RPMI8226 (cell line): ENCODE results near the gene SMC6.

ENCODE experiments used
- DNase-seq: peaks from one replicate; pipeline ENCODE4 v3.0.0-alpha.2; 2015

The SMC6 gene

GRCh38 chr2:17763641-17764333 lies 10.2 kb upstream of the SMC6 start:
- no peak for DNase-seq

- DNase-seq, result no peak
These were observed 8.8 kb upstream of the SMC6 start for GRCh38 chr2:17762451-17762850.

DNA sequence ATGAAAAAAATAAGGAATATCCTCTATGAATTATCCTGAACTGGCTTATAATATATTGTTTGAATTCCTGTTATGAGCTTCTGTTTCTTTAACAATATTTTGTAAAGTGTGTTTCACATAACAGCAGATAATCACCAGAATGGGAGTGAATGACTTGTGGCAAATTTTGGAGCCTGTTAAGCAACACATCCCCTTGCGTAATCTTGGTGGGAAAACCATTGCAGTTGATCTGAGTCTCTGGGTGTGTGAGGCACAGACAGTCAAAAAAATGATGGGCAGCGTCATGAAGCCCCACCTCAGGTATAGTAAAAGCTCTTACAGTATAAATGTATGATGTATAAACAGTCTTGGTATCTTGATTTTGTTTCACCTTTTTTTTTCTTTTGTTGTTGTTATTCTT lies 6.2 kb upstream of the SMC6 start:
- DNase-seq, result no peak

DNA sequence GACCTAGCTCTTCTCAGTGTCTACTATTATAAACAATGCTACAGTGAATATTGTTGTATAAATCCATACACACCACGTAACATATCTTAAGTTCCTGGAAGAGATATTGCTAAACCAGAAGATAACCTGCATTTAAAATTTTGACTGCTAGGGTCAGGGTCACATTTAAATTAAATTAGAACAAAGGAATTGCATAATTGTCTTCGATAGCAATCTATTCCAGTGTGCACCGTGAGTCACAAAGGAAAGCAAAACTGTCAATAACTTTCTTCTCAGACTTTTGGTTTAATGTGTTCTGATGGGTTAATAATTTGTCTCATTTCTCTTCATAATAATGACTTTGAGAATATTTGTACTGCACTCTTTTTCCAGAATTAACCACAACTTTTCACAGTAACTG lies 4.5 kb upstream of the SMC6 start:
- no peak for DNase-seq

- no peak for DNase-seq
These were observed 3.7 kb upstream of the SMC6 start for GRCh38 chr2:17757321-17757720.

GRCh38 chr2:17756668-17757067 lies 3.1 kb upstream of the SMC6 start:
- no peak for DNase-seq

DNA sequence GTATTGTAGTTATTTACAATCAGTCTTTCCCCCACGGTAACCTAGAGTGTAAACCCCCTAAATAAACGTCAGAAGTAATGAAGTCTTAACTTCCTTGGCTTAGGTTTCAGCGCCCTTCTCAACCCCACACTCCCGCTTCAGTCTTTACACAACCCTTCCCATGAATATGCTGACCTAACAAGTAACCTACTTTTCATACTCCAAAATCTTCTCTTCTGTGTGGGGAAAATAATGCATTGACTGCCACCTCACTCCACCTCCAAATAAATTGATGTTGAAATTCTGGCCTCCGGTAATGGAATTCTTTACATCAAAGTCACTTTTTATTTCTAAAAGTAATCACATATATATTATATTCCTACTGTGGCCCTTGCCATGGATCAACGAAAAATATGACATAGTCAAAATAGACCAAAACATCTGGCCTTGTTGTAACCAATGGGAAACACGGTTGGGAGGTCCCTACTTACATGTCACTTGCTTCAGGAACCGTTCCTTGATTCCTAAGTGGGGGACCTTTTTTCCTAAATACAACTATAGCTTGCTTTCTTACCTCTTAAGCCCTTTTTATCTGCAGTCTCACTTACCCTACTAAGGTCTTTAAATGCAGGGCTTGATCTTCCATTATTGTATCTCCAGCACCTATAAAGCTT lies 1.3 kb upstream of the SMC6 start:
- DNase-seq, result peak; percentile 40

- peak; percentile 71 for DNase-seq
These were observed 463 bp downstream of the SMC6 start for GRCh38 chr2:17752892-17753802.

- peak; percentile 29 for DNase-seq
These were observed 1.4 kb downstream of the SMC6 start for GRCh38 chr2:17752246-17752645.

- DNase-seq, result no peak
These were observed 3.7 kb downstream of the SMC6 start for GRCh38 chr2:17749753-17750438.

DNA sequence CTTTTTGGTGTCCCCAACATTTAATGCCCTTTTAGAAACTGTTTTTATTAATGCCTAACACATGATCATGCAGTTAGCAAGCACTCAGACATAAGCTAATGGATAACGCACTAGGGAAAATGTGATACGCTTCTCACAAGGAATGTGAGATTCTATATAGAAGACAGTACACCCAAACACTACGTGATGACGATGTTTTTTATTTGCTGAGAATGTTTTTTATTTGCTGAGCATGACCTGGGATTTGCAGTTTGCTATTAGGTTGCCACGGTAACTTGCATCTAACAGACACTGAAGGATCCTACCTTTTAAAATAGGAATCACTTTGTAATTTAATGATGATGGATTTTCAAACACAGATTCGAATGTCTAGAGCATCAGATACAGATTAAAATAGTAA lies 4.9 kb downstream of the SMC6 start:
- no peak for DNase-seq

- DNase-seq, result no peak
These were observed 5.7 kb downstream of the SMC6 start for GRCh38 chr2:17747684-17748452.

- DNase-seq, result no peak
These were observed 13.4 kb downstream of the SMC6 start for GRCh38 chr2:17740203-17740602.

GRCh38 chr2:17736989-17737388 lies 16.6 kb downstream of the SMC6 start:
- no peak for DNase-seq

DNA sequence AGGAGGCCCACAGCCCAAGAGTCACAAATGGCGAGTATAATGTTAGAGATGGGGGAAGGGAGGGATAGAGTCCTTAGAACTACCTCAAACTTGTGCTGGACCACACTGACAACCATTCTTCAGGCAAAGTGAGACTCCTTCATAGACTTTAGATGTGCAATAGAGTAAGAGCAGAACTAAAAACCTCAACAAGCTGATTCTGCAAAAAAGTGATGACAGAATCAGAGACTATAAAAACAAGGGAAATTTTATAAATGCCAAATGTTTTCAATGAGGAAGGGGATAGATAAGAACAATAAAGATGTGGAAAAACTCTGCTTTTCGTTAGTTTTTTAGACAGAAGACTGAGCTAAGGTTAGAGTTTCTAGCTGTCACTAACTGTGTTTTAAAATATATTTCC lies 17.7 kb downstream of the SMC6 start:
- DNase-seq, result no peak

- DNase-seq, result no peak
These were observed 20.0 kb downstream of the SMC6 start for GRCh38 chr2:17733599-17733998.

- DNase-seq, result no peak
These were observed 23.7 kb downstream of the SMC6 start for GRCh38 chr2:17729880-17730279.

GRCh38 chr2:17728210-17728609 lies 25.4 kb downstream of the SMC6 start:
- DNase-seq, result no peak

GRCh38 chr2:17719562-17720371 lies 33.8 kb downstream of the SMC6 start:
- DNase-seq, result peak; percentile 12

- no peak for DNase-seq
These were observed 34.9 kb downstream of the SMC6 start for GRCh38 chr2:17718689-17719088.

DNA sequence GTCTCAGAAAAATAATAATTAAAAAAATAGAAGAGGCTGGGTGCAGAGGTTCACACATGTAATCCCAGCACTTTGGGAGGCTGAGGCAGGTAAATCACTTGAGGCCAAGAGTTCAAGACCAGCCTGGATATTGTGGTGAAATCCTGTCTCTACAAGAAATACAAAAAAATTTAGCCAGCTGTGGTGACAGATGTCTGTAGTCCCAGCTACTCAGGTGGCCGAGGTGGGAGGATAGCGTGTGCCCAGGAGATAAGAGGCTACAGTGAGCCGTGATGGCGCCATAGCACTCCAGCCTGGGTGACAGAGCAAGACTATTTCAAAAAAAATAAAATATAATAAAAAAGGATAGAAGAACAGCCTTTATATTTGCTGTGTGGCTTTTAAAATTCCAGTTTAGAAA lies 35.9 kb downstream of the SMC6 start:
- no peak for DNase-seq

DNA sequence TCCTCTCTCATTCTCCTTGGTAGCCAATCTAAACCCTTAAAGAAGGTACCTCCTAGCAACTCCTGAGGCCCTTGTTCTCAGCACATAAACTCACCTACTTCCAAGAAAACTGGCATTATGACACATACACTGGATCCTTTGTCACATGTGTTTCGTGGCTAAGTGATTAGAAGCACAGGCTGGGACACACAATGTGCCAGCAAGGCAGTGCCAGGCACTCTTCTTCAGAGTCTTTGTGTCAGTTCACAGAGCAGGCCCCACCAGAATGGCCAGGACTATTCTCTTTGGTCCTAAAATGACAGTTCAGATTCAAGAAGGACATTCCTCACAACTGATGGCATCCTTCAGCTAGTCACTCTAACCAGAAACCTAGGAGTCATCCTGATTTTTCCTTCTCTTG lies 40.3 kb downstream of the SMC6 start:
- no peak for DNase-seq
